NCI-H2196 treated with DMSO at 0.1 percent for 48 hours (cell line): Measurements from ENCODE around the gene CGB7.

Experiments used
- DNase-seq: peaks from one replicate; lab custom pipeline; 2025; ENCODE audit not compliant: unreplicated experiment; lab: John Stamatoyannopoulos, UW

The CGB7 gene

GRCh38 chr19:49057636-49058234, at the start of gene CGB7:
Gene CGB7 (minus strand): TSS chr19:49057749. CDS start chr19:49055375, 2,374 bp downstream.
- DNase-seq, result peak; percentile 31

- peak; percentile 69 for DNase-seq
Observed at GRCh38 chr19:49106648-49107135, 49.1 kb upstream of the CGB7 start.

- no peak for DNase-seq
Observed at GRCh38 chr19:49104229-49104864, 46.8 kb upstream of the CGB7 start.

GRCh38 chr19:49103331-49104085, 46.0 kb upstream of the CGB7 start:
- DNase-seq, result no peak

- no peak for DNase-seq
Observed at GRCh38 chr19:49102303-49102702, 44.8 kb upstream of the CGB7 start.

- DNase-seq, result no peak
Observed at GRCh38 chr19:49101160-49101559, 43.6 kb upstream of the CGB7 start.

- DNase-seq, result no peak
Observed at GRCh38 chr19:49098795-49099194, 41.2 kb upstream of the CGB7 start.

- DNase-seq, result peak; percentile 85
Observed at GRCh38 chr19:49097453-49098288, 40.1 kb upstream of the CGB7 start.

- DNase-seq, result no peak
Observed at GRCh38 chr19:49094505-49095482, 37.2 kb upstream of the CGB7 start.

- DNase-seq, result no peak
Observed at GRCh38 chr19:49092686-49093085, 35.1 kb upstream of the CGB7 start.

GRCh38 chr19:49091391-49092038, 34.0 kb upstream of the CGB7 start:
- DNase-seq, result no peak

- DNase-seq, result no peak
Observed at GRCh38 chr19:49086296-49086695, 28.7 kb upstream of the CGB7 start.

GRCh38 chr19:49085868-49086232, 28.3 kb upstream of the CGB7 start:
- DNase-seq, result no peak

GRCh38 chr19:49085020-49085867, 27.7 kb upstream of the CGB7 start, which contains the start of gene SNRNP70:
Gene SNRNP70 (plus strand): TSS chr19:49085451. CDS start chr19:49086415, 964 bp downstream.
- DNase-seq, result peak; percentile 99

GRCh38 chr19:49084206-49085019, 26.9 kb upstream of the CGB7 start:
- DNase-seq, result no peak

GRCh38 chr19:49081273-49081672, 23.7 kb upstream of the CGB7 start:
- DNase-seq, result no peak

GRCh38 chr19:49080392-49080791, 22.8 kb upstream of the CGB7 start:
- DNase-seq, result no peak

- peak; percentile 29 for DNase-seq
Observed at GRCh38 chr19:49074869-49075268, 17.3 kb upstream of the CGB7 start.
